AG08396 (cell line): ENCODE results near the gene ZNF532.
A peak's percentile ranks its signal among the peaks of the same experiment; 100 is the strongest.
"Not testable (repeated sequence)": the region's sequence is repeated elsewhere in the genome, so short reads cannot be mapped to it uniquely, and the experiment has no call there.

ENCODE experiments used
- DNase-seq: peaks from one replicate; pipeline ENCODE4 v3.0.0; 2012; ENCODE audit warnings: low spot score, mixed read lengths

Gene ZNF532

DNA sequence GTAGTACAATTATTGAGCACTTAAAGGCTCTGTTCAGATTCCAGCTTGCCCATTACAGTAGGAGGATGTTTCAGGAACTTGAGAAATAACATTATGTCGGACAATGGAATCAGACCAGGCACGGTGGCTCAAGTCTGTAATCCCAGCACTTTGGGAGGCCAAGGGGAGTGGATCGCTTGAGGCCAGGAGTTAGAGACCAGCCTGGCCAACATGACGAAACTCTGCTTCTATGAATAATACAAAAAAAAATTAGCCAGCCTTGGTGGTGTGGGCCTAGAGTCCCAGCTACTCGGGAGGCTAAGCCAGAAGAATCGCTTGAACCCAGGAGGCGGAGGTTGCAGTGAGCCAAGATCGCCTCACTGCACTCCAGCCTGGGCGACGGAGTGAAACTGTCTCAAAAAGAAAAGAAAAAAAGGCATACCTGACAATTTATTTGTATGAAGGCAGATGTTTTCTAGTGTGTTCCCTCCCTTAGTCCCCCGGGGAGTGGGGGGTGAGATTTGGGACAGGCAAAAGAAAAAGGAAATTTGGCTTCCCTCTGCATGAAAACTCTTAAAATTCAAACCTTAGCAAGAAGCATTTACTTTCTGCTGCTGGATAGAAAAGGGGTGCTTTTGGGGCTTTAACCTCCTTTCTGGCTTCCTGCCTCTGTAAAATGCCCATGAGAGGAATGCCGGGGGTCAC, 13.7 kb upstream of the ZNF532 start:
- no peak for DNase-seq

- DNase-seq, result no peak
Measured at GRCh38 chr18:58851856-58852255, 12.8 kb upstream of the ZNF532 start.

DNA sequence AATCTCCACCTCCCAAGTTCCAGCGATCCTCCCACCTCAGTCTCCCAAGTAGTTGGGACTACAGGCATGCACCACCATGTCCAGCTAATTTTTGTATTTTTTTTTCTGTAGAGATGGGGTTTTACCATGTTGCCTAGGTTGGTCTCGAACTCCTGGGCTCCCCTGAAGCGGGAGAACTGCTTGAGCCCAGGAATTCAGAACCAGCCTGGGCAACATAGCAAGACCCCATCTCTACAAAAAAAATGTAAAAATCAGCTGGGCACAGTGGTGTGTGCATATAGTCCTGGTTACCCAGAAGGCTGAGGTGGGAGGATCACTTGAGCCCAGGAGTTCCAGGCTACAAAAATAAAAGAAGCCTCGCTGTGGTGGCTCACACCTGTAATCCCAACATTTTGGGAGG, 12.0 kb upstream of the ZNF532 start:
- DNase-seq, result no peak

DNA sequence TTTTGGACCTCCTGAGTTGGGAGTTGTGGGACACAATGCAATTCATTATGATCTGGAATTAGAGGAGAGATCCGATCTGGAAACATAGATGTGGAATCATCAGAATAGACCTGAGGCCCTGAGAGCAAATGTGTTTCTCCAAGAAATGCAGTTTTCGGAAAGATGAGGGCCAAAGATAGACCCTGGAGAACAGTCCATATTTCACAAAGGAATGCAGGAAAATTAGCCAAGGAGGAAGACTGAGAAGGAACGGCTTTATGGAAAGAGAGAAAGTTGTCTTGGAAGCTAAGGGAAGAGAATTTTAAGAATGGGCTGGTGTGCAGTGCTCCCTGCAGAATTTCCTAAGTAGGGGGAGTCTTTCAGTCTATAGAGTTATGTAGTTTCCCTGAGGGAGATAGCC, 11.1 kb upstream of the ZNF532 start:
- no peak for DNase-seq

DNA sequence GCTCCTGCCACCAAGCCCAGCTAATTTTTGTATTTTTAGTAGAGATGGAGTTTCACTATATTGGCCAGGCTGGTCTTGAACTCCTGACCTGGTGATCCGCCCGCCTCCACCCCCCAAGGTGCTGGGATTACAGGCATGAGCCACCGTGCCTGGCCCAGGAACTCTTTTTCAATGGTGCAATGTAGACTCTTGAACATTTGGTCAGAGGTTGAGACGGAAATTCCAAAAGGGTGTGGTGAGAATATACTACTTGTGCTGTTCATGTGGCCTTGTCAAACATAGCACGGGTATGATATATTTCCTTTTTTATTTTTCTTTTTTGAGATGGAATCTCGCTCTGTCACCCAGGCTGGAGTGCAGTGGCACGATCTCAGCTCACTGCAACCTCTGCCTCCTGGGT, 9.2 kb upstream of the ZNF532 start:
- DNase-seq, result not testable (repeated sequence)

DNA sequence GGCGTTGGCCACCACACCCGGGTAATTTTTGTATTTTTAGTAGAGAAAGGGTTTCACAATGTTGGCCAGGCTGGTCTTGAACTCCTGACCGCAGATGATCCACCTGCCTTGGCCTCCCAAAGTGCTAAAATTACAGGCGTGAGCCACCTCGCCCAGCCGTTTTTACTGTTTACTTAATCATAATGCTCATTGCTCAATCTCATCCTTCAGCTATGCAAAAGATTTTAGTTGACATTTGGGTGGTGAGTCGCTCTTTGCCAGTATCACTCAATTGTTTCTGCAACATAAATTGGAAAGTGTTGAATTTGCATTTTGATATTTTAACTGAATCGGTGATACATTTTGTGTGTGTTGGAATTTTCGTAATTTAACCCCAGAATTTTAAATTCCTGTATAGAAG, 7.8 kb upstream of the ZNF532 start:
- DNase-seq, result peak; percentile 66

- no peak for DNase-seq
Measured at GRCh38 chr18:58858591-58859468, 5.8 kb upstream of the ZNF532 start.

DNA sequence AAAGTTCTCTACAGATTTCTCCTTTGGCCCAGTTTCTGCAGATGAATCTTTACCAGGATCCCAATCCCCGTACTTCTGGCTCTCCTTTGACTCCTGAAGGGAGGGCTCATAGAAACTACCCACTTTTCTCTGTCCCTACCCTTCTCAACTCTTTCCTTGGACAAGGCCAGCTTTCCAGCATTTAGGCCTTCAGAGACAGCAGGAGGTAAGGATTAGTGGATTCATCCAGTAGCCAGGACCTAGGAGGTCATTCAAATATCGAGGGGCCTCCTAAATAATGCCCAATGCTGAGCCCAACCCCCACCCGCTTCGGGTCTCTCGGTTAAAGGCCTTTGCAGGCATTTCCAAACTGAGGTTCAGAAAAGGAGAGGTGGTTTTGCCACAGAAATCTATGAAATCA, 4.8 kb upstream of the ZNF532 start:
- DNase-seq, result no peak

DNA sequence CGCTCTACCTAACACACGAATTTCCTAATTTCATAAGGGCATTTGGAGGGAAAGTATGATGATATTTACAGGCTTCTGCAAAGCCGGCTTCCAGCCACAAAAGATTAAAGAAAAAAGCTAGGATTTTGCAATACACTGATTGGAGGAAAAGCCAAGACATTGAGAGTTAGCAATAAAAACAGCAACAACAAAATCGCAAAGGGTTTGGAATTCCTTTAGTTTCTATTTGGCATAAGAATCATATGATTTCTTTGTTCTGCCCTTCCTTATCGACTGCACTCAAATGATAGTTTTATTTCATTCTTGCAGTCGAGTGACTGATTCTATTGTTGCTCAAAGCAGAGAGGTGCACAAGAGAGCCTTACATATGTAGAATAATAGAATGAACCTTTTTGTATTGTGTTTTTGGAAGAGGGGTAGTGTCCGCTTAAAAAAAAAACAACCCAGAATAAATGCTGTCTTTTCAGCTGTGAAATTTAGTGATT, 3.9 kb upstream of the ZNF532 start:
- no peak for DNase-seq

DNA sequence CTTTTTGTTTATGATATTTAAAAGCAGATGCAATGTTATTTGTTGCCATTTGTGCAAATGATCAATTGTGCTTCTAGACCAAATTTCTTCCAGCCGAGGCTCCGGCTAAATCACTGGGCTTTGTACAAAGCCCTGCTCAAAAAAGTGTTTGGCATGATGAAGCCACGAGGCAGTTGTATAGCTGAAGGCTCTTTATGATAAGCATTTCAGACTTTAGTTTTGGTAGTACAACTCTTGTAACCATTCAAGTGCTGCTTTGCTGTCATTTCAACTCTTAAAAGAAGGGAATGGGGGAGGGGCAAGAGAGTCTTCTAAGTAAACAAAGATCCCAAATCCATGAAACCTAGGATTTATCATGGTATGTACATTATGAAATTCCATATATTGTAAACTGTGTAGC, 3.3 kb upstream of the ZNF532 start:
- DNase-seq, result no peak

- DNase-seq, result no peak
Measured at GRCh38 chr18:58861861-58862301, 2.8 kb upstream of the ZNF532 start.

- DNase-seq, result no peak
Measured at GRCh38 chr18:58862356-58862755, 2.3 kb upstream of the ZNF532 start.

- DNase-seq, result peak; percentile 53
Measured at GRCh38 chr18:58862851-58863538, 1.7 kb upstream of the ZNF532 start.

GRCh38 chr18:58863539-58864145, 1.0 kb upstream of the ZNF532 start:
- peak; percentile 77 for DNase-seq

- DNase-seq, result no peak
Measured at GRCh38 chr18:58865033-58865590, 435 bp downstream of the ZNF532 start.

DNA sequence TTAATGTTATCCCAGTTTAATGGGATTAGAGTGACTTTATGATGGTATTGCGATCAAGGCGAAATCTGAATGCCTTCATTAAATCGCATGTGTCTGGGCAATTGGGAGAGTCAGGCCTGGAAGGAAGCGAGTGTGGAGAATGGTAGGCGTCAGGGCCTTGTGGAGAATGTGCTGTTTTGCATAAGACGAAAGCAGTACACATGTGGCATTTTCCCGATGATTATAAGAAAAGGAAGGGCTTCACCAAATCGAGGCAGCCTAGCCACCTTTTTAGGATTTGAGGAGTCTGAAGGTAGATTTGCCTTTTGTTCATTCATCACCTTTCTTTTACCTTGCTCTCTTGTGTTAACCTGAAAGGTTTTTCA, 1.0 kb downstream of the ZNF532 start:
- no peak for DNase-seq

DNA sequence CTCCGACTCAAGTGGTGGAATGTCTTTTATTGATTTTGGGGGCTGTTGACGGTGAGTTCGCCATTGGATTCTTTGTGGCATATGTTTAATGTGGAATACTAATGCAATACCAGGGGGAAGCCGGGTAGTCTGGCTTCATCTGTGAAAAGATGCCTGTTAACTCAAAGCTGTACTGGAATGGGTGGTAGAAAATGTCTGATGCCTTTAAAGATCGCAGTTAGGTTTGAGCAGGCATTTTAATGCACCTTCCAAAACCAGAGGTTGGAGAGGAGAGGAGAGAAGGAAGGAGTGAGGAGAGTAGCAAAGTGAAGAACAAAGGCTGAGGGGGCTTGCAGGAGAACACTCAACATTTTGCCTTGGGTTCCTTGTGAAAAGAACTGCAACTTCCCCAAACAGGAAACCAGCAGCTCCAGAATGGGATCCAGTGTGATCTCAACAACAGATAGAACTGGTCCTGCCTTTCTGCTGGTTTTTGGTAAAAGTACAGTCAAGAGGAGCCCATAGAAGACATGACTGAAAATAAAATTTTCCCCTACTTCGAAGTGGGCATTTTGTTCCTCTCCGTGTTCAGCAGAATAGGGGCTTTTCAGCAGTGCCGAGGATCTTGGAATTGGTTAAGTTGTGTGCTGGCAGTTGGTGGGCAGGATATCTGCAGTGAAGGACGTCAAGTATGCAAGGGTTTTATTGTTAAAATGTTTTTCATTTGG, 1.5 kb downstream of the ZNF532 start:
- DNase-seq, result no peak

DNA sequence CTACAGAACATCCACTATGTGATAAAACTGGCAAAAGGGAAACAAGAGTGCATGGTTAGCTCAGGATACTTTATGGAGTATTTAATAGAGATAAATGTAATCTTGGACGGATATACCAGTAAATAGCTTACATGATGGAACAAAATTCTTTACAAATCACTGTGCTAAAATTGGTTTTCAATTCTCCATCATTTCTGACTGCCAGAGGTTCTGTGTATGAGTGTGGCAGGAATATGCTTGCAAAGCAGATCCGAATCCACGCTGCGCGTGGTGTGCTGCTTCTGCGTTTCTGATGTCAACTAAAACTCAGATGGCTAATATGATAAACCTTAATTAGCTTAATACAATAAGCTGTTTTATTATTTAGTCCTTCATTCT, 2.1 kb downstream of the ZNF532 start:
- no peak for DNase-seq

- DNase-seq, result no peak
Measured at GRCh38 chr18:58867281-58867961, 2.7 kb downstream of the ZNF532 start.

GRCh38 chr18:58868440-58868839, 3.8 kb downstream of the ZNF532 start:
- no peak for DNase-seq

- DNase-seq, result no peak
Measured at GRCh38 chr18:58870130-58870529, 5.5 kb downstream of the ZNF532 start.
